Anterior cingulate cortex (tissue), 58 donors: ENCODE results near the gene KAT5.
"Not testable (repeated sequence)": the region's sequence is repeated elsewhere in the genome, so short reads cannot be mapped to it uniquely, and the experiment has no call there.

Source experiments
- DNase-seq, 58 donors: peaks; one replicate each; lab custom pipeline; 2025; lab: John Stamatoyannopoulos, UW

KAT5 gene

DNA sequence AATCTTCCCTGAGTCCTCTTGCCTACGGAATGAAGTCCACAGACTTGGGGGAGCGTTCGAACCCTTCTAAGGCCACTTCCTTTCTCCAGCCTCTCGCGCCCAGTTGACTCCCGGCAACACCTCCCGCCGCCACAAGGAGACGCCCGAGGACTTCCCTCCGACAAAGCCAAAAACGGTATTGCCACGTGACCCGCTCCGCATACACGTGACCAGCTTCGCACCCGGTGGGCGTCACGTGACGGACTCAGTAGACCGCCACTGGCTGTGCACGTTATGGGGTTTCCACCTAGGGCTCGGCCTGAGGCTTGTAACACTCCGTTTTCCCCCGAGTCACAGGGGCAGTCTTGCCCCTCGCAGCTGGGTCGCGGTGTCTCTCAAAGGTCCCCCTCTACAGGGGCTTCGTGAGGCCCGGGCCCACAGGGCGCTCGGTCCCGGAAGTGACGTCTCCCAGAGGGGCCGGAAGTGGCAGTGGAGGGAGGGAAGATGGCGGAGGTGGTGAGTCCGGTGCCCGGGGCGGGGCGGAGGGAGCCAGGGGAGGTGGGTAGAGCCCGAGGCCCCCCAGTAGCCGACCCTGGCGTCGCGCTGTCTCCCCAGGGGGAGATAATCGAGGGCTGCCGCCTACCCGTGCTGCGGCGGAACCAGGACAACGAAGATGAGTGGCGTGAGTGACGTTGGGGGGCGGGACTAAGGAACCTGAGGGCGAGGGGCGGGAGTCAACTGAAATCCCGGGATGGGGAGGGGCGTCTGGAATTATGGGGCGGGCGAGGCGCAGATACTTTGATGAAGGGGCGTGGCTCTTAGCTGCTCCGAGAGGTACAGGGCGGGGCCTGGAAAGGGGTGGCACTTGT, at the start of gene KAT5:
KAT5 (plus strand) TSS at position 468 of the 848 bp plus-strand sequence; CDS start at position 484, 16 bp downstream.
- peak; percentile 72 to 100 (median 98) for DNase-seq

DNA sequence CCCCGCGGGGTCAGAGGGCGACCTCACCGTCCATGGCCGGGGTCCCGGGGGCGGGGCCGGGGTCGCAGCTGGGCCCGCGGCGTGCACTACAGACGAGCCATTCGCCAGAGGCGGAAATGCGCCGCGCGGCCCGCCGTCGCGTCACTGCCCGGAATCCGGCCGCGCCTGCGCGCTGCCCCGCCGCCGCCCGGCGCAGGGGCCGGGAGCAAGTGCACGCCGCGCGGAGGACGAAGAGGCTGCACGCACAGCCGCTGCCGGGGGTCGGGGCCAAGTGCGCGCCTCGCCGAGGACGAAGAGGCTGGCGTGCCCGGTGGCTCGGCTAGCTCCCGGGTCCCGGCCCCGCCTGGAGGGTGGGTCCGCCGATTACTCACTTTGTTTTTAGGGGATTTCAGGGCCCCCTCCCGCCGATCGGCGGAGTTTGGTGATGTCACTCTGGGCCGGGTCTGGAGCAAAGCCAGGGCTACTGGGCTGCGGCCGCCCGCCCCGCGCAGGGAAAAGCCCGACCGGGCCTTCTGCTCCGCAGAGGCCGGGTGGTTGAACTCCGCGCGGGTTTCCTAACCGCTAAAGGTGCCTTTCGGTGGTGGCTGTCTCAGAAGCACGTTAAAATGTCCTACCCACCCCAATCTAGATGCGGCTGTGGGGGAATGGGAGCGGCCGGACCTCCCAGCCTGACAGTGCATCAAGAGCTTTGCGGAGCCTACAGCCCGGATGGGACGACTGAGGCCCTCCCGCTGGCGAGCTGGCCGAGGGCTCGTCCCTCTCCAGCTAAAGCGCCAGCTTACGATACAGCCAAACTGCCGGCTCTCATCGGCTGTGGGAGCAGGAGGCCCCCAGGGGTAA, 49.0 kb upstream of the KAT5 start, which contains the start of gene RELA:
RELA (minus strand) TSS at position 118 of the 840 bp plus-strand sequence; CDS start at position 34, 84 bp downstream.
- peak; percentile 64 to 100 (median 93) for DNase-seq

DNA sequence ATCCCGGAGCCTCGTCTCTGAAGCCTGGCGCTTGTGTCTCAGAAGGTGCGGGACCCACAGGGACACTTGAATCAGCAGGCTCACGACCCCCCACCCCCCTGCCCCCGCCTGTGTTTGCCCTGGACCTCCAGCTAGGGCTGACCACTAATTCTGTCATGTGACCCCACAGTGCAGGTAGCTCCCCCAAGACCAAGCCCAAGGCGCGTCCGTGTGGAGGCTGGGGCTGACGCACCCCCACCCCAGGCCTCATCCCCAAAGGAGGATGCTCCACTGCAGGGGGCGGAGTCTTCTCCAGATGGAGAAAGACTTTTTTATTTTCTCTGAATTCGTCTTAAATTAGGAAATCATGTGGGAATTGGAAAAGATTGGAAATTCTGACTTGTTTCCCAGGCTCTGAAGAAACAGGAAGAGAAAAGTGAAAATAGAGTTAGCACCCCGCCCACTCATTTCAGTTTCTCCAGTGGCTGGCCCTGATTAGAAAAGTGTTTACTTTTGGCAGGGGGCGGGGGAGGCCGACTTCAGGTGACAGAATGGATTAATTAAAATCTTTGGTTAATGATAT, 48.3 kb upstream of the KAT5 start:
- peak in 43 of 58 donors; percentile 34 to 79 (median 68) for DNase-seq

DNA sequence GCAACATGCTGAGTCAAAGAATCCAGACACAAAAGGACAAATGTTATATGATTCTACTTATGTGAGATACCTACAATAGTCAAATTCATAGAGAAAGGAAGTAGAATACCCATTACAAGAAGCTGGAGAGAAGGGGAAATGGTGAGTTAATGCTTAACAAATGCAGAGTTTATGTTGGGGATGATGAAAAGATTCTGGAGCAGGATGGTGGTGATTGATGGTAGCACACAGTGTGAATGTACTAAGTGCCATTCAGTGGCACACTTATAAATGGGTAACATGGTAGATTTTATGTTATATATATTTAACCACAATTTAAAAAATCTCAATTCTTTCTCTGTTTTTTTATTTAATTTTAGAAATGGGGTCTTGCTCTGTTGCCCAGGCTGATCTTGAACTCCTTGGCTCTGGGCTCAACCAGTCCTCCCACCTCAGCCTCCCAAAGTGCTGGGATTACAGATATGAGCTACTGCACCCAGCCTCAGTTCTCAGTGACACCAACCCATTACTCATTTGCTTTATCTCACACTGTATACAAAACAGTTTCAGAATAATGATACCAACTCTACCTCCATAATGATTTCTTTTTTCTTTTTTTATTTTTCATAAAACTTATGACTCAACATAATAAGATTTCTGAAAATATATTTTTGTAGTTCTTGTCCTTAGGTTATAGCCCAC, 39.7 kb upstream of the KAT5 start:
- DNase-seq = no peak

DNA sequence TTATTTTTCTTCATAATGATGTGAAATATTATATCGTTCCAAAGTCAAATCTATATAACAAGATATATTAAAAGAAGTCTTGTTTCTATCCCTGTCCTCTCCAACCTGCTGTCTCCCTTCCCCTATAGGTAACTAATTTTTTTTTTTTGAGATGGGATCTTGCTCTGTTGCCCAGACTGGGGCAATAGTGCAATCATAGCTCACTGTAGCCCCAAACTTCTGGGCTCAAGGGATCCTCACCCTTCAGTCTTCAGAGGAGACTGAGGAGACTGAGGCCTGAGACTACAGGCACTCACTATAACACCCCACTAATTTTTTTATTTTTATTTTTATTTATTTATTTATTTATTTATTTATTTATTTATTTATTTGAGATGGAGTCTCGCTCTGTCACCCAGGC, 39.1 kb upstream of the KAT5 start:
- DNase-seq = no peak

DNA sequence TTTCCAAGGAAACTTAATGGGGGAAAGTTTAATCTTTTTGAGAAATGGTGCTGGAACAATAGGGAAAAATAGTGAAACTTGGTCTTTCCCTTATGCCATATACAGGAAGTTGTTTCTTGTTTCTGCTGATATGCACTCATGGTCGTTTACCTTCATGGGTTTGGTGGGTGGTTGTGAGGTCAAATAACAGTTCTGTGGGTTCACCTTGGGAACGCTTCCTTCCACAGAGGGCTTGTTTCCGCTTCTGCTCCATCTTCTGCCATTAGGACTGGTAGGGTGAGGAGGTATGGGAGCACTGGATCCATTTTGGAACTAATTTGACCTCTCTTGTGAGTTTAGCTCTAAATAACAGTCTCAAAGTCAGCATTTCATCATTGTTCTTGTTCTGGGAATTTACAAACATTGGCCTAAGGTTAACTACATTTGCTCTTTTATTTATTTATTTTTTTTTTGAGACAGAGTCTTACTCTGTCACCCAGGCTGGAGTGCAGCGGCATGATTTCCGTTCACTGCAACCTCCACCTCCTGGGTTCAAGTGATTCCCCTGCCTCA, 31.8 kb upstream of the KAT5 start:
- no peak for DNase-seq

DNA sequence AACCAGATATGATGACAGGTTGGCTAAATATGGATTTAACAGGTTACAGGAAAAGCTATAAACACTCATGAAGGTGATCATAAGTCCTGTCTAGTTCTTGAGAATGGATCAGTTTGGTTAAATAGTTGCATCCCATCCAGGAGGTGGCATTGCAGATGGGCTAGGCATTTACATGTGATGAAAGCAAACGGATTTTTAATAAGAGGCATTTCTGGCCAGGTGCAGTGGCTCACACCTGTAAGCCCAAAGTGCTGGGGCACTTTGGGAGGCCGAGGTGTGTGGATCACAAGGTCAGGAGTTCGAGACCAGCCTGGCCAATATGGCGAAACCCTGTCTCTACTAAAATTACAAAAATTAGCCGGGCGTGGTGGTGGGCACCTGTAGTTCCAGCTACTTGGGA, 28.6 kb upstream of the KAT5 start:
- DNase-seq = not testable (repeated sequence)

DNA sequence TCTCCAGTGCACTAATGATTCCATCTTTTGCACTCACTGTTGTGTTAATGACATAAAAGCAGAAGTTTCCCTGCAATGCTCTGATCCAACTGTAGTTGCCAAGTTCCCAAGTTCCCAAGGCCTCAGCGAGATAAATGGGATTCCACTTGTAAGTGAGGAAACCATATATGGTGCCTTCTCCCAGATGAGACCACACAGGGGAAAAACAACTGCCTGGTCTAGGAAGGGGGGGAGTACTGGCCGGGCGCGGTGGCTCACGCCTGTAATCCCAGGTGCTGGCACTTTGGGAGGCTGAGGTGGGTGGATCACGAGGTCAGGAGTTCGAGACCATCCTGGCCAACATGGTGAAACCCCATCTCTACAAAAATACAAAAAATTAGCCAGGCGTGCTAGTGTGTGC, 26.1 kb upstream of the KAT5 start:
- DNase-seq = no peak

DNA sequence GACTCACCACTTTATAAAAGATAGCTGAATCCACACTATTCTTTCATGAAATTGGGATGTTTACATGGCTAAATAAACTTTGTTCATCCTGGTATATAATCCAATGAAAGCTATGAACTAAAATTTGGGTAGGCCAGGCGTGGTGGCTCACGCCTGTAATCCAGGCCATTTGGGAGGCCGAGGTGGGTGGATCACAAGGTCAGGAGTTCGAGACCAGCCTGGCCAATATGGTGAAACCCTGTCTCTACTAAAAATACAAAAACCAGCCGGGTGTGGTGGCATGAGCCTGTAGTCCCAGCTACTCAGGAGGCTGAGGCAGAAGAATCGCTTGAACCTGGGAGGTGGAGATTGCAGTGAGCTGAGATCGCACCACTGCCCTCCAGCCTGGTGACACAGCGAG, 20.2 kb upstream of the KAT5 start:
- DNase-seq = not testable (repeated sequence)

DNA sequence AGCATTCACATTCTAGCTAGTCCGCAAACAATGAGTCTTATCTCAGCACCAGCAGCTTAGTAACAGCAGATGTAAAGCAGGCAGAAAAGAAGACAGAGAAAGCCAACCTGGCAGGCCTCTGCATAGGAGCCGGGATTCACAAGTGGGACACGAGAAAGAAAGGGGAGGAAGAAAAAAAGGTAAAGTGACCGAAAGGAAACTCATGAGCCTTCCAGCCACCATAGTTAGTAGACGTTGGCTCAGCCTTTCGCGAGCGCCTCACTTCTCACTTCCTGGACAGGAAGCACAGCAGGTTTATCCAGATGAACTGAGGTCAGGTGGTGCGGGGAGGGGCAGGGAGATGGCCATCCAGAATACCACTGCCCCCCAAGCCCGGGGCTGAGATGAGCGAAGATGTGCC, 19.7 kb upstream of the KAT5 start:
- DNase-seq = no peak

DNA sequence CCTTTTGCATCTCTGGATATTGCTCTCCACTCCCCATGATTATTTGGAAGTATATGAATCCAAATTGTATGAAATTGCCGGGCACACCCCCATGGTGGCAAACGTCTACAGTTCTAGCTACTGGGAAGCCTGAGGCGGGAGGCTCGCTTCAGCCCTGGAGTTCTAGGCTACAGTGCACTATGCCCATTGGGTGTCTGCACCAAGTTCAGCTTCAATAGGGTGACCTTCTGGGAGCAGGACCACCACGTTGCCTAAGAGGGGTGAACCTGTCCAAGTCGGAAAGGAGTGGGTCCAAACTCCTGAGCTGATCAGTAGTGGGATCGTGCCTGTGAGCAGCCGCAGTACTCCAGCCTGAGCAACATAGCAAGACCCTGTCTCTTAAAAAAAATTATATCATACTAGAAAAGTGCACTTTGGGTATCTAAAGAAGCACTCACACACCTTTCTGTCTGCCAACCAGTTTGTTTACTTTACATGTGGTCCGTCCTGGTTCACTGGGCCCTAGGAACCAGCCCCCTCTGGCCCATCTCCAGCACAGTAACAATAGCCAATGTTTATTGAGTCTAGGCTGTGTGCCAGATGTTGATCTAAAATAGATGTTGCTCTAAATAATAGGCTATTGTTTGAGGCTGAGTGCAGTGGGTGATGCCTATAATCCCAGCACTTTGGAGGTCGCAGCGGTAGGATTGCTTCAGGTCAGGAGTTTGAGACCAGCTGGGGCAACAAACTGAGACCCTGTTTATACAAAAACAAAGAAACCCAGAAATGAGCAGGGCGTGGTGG, 16.4 kb upstream of the KAT5 start:
- peak in 33 of 58 donors; percentile 6 to 81 (median 36) for DNase-seq

DNA sequence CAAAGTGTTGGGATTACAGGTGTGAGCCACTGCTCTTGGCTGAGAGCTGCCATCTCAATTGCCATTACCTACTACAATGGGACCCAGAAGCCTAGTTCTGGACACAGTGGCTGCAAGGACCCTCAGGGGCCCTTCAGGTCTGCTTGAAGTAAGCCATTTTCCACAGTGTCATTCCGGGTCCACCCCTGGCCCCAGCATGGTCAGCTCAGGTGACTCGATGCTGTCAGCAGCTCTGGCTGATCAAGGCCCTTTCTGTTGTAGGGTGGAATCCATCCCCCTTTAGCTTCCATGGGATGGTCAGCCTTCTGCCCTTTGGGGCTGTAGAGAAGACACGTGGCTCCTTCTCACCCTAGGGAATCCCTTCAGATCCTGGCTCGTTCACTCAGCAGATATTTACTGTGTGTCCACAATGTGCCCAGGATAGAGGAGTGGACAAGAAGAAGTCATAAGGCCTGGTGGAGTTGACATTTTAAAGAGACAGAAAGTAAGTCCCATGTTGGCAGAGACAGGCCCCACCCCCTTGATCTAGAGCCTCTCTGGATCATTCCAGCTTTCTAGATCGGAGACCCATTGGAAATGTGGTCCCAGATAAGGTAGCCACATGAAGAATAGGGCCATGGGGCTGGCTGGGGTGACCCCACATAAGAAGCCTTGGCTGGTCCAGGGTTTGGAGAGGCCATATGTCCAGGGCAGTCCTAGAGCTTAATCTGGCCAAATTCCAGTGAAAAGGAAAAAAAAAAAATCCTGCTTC, 15.1 kb upstream of the KAT5 start:
- DNase-seq = no peak

DNA sequence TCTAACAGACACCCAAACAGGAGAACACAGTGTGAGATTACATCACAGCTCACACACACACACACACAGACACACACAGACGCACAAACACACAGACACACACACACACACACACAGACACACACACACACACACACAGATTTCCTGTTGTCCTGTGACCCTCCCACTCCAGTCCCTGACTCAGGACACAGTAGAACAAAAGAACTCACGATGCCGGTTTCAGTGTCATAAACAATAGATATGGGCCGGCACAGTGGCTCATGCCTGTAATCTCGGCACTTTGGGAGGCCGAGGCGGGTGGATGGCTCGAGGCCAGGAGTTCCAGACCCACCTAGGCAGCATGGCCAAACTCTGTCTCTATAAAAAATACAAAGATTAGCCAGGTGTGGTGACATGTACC, 13.8 kb upstream of the KAT5 start:
- peak in 4 of 58 donors; percentile 9 to 30 (median 28) for DNase-seq

DNA sequence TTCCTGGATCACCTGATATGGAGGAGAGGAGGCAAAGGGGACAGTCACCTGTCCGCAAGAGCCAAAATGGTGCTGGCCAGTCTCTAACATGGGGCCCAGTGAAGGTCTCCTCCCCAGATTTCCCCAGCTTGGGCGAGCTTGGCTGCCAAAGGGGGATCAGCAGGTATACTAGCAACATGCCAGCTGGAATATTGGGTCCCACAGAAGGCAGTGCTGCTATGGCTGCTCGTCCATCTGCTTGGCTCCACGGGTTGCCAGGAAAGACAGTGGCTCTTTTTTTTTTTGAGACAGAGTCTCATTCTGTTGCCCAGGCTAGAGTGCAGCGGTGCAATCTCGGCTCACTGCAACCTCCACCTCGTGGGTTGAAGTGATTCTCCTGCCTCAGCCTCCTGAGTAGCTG, 12.7 kb upstream of the KAT5 start:
- DNase-seq = peak in 2 of 58 donors; percentile 8 to 17

DNA sequence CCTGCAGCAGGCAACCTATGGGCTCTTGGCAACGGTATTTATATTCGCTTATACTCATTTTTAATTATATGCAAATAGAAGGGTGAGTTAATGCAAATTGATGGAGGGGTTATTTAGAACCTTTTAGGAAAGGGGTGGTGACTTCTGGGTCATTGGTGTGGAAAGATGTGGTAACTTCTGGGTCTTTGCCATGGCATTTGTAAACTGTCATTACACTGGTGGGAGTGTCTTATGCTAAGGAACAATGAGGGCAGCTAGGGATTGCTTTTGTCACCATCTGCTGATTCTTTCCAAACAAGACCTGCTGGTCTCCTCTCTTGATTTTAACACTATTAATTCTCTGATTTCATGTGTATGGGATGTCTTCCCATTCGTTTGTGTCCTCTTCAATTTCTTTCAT, 11.7 kb upstream of the KAT5 start:
- DNase-seq = no peak

DNA sequence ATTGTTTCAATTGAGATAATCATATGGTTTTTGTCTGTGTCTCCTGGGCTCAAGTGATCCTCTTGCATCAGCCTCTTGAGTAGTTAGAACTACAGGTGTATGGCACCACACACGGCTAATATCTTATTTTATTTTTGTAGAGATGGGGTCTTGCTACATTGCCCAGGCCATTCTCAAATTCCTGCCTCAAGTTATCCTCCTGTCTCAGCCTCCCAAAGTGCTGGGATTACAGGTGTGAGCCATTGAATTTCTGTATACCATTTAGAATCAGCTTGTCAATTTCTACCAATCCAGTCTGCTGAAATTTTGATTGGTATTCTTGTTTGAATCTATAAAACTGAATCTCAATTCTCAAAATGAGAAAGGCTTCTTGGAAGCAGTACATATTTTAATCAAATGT, 10.4 kb upstream of the KAT5 start:
- DNase-seq = no peak

DNA sequence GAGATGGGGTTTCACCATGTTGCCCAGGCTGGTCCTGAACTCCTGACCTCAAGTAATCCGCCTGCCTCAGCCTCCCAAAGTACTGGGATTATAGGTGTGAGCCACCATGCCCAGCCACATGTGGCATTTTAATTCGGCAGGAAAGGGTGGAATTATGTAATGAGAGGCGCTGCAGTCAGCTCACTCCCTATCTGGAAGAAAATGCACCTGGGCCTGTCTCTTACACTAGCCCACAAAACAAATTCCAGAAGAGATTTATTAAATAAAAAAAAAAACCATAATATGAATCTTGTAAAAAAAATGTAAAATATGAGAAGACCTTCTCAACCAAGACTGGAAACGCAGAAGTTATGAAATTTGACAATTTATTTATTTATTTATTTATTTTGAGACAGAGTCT, 8.2 kb upstream of the KAT5 start:
- no peak for DNase-seq

DNA sequence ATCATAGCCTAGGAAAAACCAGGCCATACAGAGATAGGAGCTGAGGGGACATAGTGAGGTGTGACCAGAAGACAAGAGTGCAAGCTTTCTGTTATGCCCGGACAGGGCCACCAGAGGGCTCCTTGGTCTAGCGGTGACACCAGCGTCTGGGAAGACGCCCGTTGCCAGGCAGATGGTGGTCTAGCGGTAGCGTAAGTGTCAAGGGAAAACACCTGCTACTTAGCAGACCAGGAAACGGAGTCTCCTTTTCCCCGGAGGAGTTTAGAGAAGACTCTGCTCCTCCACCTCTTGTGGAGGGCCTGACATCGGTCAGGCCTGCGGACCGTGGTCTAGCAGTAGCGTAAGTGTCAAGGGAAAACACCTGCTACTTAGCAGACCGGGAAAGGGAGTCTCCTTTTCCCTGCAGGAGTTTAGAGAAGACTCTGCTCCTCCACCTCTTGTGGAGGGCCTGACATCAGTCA, 5.7 kb upstream of the KAT5 start:
- DNase-seq = peak in 38 of 58 donors; percentile 2 to 76 (median 48)
